ENCODE results near the gene FGF11. TPM values are rescaled to one million over a fixed set of nuclear protein-coding genes. Genes with fewer than 3 reads are reported as not detected.
"Not testable (repeated sequence)": the region's sequence is repeated elsewhere in the genome, so short reads cannot be mapped to it uniquely, and the experiment has no call there.

Gene FGF11
- total and polyA plus RNA-seq, 2 donors from 2014 or later = 1.4 to 7.7 TPM

DNA sequence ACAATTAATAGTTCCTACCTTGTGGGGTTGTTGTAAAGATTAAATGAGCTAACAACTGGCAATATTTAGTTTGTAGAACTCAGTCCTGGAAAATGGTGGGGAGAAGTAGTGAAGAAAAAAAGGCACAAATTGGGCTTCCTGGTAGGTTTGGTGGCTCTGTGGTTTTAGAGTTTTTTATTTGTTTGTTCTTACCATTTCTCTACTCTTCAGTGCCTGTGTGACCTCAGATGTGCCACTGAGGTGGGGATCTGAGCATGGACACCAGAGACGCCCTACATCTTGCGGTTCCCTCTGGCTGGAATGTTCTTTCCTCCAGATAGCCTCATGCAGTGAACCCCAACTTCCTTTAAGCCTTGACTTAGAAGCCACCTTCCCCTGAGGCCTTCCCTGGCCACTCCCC is 32.4 kb downstream of the FGF11 start:
- H3K4me1 ChIP-seq (ENCODE audit: control insufficient read depth in 2 of 3, insufficient read depth in 2 of 3, low read depth in 1 of 3, low read length in 3 of 3) = peaks cover 0 to 15% (median 13%) of the 10 kb centered on the region in 3 donors
- DNase-seq (peak in 1 of 5 donors; percentile 6), FAIRE-seq (no peak)
- H3K4me3 ChIP-seq (ENCODE audit: low read length in 3 of 3) = no peak overlapping the region
- no peak overlapping the region for H3K9ac ChIP-seq (ENCODE audit: low read length in 3 of 3)
- no peaks in the 10 kb centered on the region for H3K27me3 ChIP-seq (ENCODE audit: control insufficient read depth, insufficient read depth, low read length)
- intact Hi-C loops (cut with DNase I) = no loop called here
- no peaks in the 10 kb centered on the region for H3K36me3 ChIP-seq (ENCODE audit: control insufficient read depth in 2 of 3, insufficient read depth in 3 of 3, low read length in 3 of 3)
- TF ChIP-seq, protein P1, sequence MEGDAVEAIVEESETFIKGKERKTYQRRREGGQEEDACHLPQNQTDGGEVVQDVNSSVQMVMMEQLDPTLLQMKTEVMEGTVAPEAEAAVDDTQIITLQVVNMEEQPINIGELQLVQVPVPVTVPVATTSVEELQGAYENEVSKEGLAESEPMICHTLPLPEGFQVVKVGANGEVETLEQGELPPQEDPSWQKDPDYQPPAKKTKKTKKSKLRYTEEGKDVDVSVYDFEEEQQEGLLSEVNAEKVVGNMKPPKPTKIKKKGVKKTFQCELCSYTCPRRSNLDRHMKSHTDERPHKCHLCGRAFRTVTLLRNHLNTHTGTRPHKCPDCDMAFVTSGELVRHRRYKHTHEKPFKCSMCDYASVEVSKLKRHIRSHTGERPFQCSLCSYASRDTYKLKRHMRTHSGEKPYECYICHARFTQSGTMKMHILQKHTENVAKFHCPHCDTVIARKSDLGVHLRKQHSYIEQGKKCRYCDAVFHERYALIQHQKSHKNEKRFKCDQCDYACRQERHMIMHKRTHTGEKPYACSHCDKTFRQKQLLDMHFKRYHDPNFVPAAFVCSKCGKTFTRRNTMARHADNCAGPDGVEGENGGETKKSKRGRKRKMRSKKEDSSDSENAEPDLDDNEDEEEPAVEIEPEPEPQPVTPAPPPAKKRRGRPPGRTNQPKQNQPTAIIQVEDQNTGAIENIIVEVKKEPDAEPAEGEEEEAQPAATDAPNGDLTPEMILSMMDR (IDR thresholded peaks at IDR 0.05; ENCODE audit: borderline replicate concordance, extremely low read depth, insufficient read depth) = no peak
- H3K27ac ChIP-seq (ENCODE audit: low read depth in 2 of 2, low read length in 2 of 2) = no peak overlapping the region
- no peaks in the 10 kb centered on the region for H3K9me3 ChIP-seq (ENCODE audit: control insufficient read depth in 2 of 3, insufficient read depth in 1 of 3, low read length in 3 of 3)

DNA sequence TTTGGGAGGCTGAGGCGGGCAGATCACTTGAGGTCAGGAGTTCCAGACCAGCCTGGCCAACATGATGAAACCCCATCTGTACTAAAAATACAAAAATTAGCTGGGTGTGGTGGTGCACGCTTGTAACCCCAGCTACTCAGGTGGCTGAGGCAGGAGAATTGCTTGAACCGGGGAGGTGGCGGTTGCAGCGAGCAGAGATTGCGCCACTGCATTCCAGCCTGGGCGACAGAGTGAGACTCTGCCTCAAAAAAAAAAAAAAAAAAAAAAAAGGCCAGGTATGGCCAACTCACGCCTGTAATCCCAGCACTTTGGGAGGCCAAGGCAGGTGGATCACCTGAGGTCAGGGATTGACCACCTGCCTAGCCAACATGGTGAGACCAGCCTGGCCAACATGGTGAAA is 35.5 kb downstream of the FGF11 start:
- intact Hi-C loops (cut with DNase I); H3K9ac ChIP-seq (ENCODE audit: low read length in 3 of 3); H3K9me3 ChIP-seq (ENCODE audit: control insufficient read depth in 2 of 3, insufficient read depth in 1 of 3, low read length in 3 of 3); H3K36me3 ChIP-seq (ENCODE audit: control insufficient read depth in 2 of 3, insufficient read depth in 3 of 3, low read length in 3 of 3); H3K27ac ChIP-seq (ENCODE audit: low read depth in 2 of 2, low read length in 2 of 2); FAIRE-seq; H3K27me3 ChIP-seq (ENCODE audit: control insufficient read depth, insufficient read depth, low read length); H3K4me3 ChIP-seq (ENCODE audit: low read length in 3 of 3): not testable (repeated sequence)
- H3K4me1 ChIP-seq (ENCODE audit: control insufficient read depth in 2 of 3, insufficient read depth in 2 of 3, low read depth in 1 of 3, low read length in 3 of 3) = peaks cover 0 to 30% (median 15%) of the 10 kb centered on the region in 3 donors
- DNase-seq = peak in 1 of 5 donors; percentile 15

DNA sequence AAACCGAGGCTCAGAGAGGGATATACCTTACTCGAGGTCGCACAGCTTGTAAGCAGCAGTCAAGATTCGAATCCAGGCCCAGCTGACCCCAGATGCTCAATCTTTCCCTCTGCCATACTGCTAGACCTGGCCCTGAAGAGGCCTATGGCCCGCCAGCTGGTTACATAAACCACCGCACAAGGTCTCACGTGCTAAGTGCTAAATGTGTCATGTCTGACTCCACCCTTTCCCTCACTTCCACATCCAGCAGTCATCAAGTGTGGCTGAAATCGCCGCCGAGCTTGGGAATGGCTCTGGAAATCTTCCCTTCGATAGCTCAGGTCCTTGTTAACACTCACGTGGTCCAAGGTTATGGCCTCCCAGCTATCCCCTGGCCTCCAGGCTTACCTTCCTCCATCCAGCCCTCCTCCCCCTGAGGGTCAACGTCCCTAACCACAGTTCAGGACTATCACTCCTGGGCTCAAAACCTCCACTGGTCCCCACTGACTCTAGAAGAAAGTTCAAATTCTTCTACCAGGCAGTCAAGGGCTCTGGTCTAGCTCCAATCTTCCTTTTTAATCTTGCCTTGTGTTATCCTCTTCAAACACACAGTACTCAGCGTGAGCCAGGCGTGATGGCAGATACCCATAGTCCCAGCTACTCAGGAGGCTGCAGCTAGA is 36.6 kb downstream of the FGF11 start:
- Histone ChIP-seq H3K27ac (ENCODE audit: low read depth in 2 of 2, low read length in 2 of 2) (peak overlapping the region; percentile 5 to 9), H3K4me3 (ENCODE audit: low read length in 3 of 3) (peak overlapping the region in 1 of 3 donors; percentile 3), H3K9me3 (ENCODE audit: control insufficient read depth in 2 of 3, insufficient read depth in 1 of 3, low read length in 3 of 3) (no peaks in the 10 kb centered on the region), H3K36me3 (ENCODE audit: control insufficient read depth in 2 of 3, insufficient read depth in 3 of 3, low read length in 3 of 3) (no peaks in the 10 kb centered on the region), H3K9ac (ENCODE audit: low read length in 3 of 3) (peak overlapping the region in 1 of 3 donors; percentile 31), H3K4me1 (ENCODE audit: control insufficient read depth in 2 of 3, insufficient read depth in 2 of 3, low read depth in 1 of 3, low read length in 3 of 3) (peaks cover 2 to 35% (median 15%) of the 10 kb centered on the region in 3 donors), H3K27me3 (ENCODE audit: control insufficient read depth, insufficient read depth, low read length) (no peaks in the 10 kb centered on the region)
- intact Hi-C loops (cut with DNase I) = no loop called here
- TF ChIP-seq, protein P1 (IDR thresholded peaks at IDR 0.05; ENCODE audit: borderline replicate concordance, extremely low read depth, insufficient read depth) = no peak
- DNase-seq = peak in 1 of 5 donors; percentile 59
- no peak for FAIRE-seq

DNA sequence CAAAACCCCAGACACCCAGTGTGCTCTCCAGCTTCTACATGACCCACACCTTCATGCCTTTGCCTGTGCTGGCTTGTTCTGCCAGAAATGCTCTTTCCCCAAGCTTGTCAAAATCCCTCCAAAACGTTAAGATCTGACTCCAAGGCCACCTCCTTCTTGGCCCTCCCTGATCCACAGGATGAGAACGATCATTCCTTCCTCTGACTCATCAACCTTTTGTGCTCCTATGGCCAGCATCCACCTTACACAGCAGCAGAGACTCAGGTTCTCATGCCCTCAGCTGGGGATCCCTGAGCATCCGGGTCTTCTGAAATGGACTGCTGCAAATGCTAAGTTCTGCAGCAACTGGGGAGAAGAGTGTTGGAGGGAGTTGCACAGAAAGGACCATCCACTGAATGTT is 37.2 kb downstream of the FGF11 start:
- DNase-seq (peak in 1 of 5 donors; percentile 12), FAIRE-seq (no peak)
- intact Hi-C loops (cut with DNase I) = no loop called here
- peaks cover 2 to 37% (median 15%) of the 10 kb centered on the region in 3 donors for H3K4me1 ChIP-seq (ENCODE audit: control insufficient read depth in 2 of 3, insufficient read depth in 2 of 3, low read depth in 1 of 3, low read length in 3 of 3)
- TF ChIP-seq, protein P1 (IDR thresholded peaks at IDR 0.05; ENCODE audit: borderline replicate concordance, extremely low read depth, insufficient read depth) = no peak
- peak overlapping the region; percentile 5 to 99 for H3K27ac ChIP-seq (ENCODE audit: low read depth in 2 of 2, low read length in 2 of 2)
- peak overlapping the region in 1 of 3 donors; percentile 91 for H3K4me3 ChIP-seq (ENCODE audit: low read length in 3 of 3)
- H3K27me3 ChIP-seq (ENCODE audit: control insufficient read depth, insufficient read depth, low read length) = no peaks in the 10 kb centered on the region
- no peaks in the 10 kb centered on the region for H3K36me3 ChIP-seq (ENCODE audit: control insufficient read depth in 2 of 3, insufficient read depth in 3 of 3, low read length in 3 of 3)
- peak overlapping the region in 1 of 3 donors; percentile 35 for H3K9ac ChIP-seq (ENCODE audit: low read length in 3 of 3)
- no peaks in the 10 kb centered on the region for H3K9me3 ChIP-seq (ENCODE audit: control insufficient read depth in 2 of 3, insufficient read depth in 1 of 3, low read length in 3 of 3)

Data from kidney (tissue), 14 donors.